Stimulated activated CD4-positive, alpha-beta T cell treated with anti-CD3 and anti-CD28 coated beads, Interleukin-1b, Interleukin-23, amount 100 ng/mL, for 48 hours (primary cell): ENCODE results near the gene TTC16.
A peak's percentile ranks its signal among the peaks of the same experiment; 100 is the strongest.
"Not testable (repeated sequence)": the region's sequence is repeated elsewhere in the genome, so short reads cannot be mapped to it uniquely, and the experiment has no call there.

Experiments used
- DNase-seq: peaks from one replicate; pipeline ENCODE4 v3.0.0-alpha.2; 2020

TTC16 gene

GRCh38 chr9:127770905-127771569, 55.2 kb downstream of the TTC16 start:
- peak; percentile 98 for DNase-seq

- DNase-seq: no peak
Measured at GRCh38 chr9:127771570-127772189, 55.8 kb downstream of the TTC16 start.

- no peak for DNase-seq
Measured at GRCh38 chr9:127772603-127773002, 56.7 kb downstream of the TTC16 start.

GRCh38 chr9:127773272-127773671, 57.4 kb downstream of the TTC16 start:
- DNase-seq: no peak

GRCh38 chr9:127773981-127774380, 58.1 kb downstream of the TTC16 start:
- no peak for DNase-seq

- DNase-seq: peak; percentile 73
Measured at GRCh38 chr9:127776195-127776923, 60.5 kb downstream of the TTC16 start.

- no peak for DNase-seq
Measured at GRCh38 chr9:127776924-127777289, 61.0 kb downstream of the TTC16 start.

GRCh38 chr9:127777368-127777980, 61.6 kb downstream of the TTC16 start:
- no peak for DNase-seq

GRCh38 chr9:127778280-127779135, 62.6 kb downstream of the TTC16 start, which contains the start of gene SH2D3C:
SH2D3C (minus strand) TSS chr9:127778666; CDS start chr9:127778627, 39 bp downstream.
- peak; percentile 47 for DNase-seq

- peak; percentile 80 for DNase-seq
Measured at GRCh38 chr9:127779136-127779981, 63.5 kb downstream of the TTC16 start.

- no peak for DNase-seq
Measured at GRCh38 chr9:127780126-127780885, 64.4 kb downstream of the TTC16 start.

- DNase-seq: not testable (repeated sequence)
Measured at GRCh38 chr9:127780909-127781308, 65.0 kb downstream of the TTC16 start.
